H9 (cell line): ENCODE results near the gene BBOF1. TPM values are rescaled to one million over a fixed set of nuclear protein-coding genes. Genes with fewer than 3 reads are reported as not detected.

Source experiments
- DNase-seq: peaks from one replicate; pipeline ENCODE4 v3.0.0-alpha.2; 2017
- H2AFZ ChIP-seq: one replicate; pipeline ENCODE4 v1.6.1; 2013; ENCODE audit warnings: mild to moderate bottlenecking, low read length, control low read depth, moderate library complexity
- H2AK5ac ChIP-seq: 2 replicates; pipeline ENCODE4 v1.6.1; 2013; ENCODE audit warnings: low read length, control low read depth, mixed read lengths; ENCODE audit not compliant: insufficient read length
- H2BK120ac ChIP-seq: one replicate; pipeline ENCODE4 v1.6.1; 2013; ENCODE audit warnings: low read depth, mild to moderate bottlenecking, low read length, control low read depth, inconsistent platforms; ENCODE audit not compliant: poor library complexity, severe bottlenecking
- H2BK12ac ChIP-seq: 2 replicates; pipeline ENCODE4 v1.6.1; 2013; ENCODE audit warnings: low read length, control low read depth, mixed read lengths, low read depth; ENCODE audit not compliant: insufficient read length
- H2BK15ac ChIP-seq: 2 replicates; pipeline ENCODE4 v1.6.1; 2013; ENCODE audit warnings: low read depth, low read length, control low read depth
- H2BK20ac ChIP-seq: one replicate; pipeline ENCODE4 v1.6.1; 2013; ENCODE audit warnings: low read depth, mild to moderate bottlenecking, low read length, control low read depth, inconsistent platforms; ENCODE audit not compliant: poor library complexity, severe bottlenecking
- H2BK5ac ChIP-seq: 2 replicates; pipeline ENCODE4 v1.6.1; 2013; ENCODE audit warnings: low read length, control low read depth, mixed read lengths; ENCODE audit not compliant: insufficient read length
- H3K14ac ChIP-seq: 2 replicates; pipeline ENCODE4 v1.6.1; 2013; ENCODE audit warnings: low read length, control low read depth; ENCODE audit not compliant: insufficient read depth
- H3K18ac ChIP-seq: 2 replicates; pipeline ENCODE4 v1.6.1; 2013; ENCODE audit warnings: low read depth, mild to moderate bottlenecking, mixed read lengths, low read length, control low read depth; ENCODE audit not compliant: insufficient read length
- H3K23ac ChIP-seq: 2 replicates; pipeline ENCODE4 v1.6.1; 2013; ENCODE audit warnings: low read length, control low read depth, mixed read lengths, low read depth; ENCODE audit not compliant: insufficient read length
- H3K23me2 ChIP-seq: 2 replicates; pipeline ENCODE4 v1.6.1; 2013; ENCODE audit warnings: low read depth, mild to moderate bottlenecking, mixed read lengths, low read length, control low read depth; ENCODE audit not compliant: insufficient read length, poor library complexity, severe bottlenecking
- H3K27ac ChIP-seq: 2 replicates; pipeline ENCODE4 v1.5.1; 2013; ENCODE audit warnings: low read length, control low read depth, mixed read lengths, low read depth; ENCODE audit not compliant: insufficient read length
- H3K27me3 ChIP-seq: 2 replicates; pipeline ENCODE4 v1.6.1; 2013; ENCODE audit warnings: low read length, control low read depth, inconsistent platforms; ENCODE audit not compliant: insufficient read depth
- H3K4ac ChIP-seq: 2 replicates; pipeline ENCODE4 v1.6.1; 2013; ENCODE audit warnings: low read depth, mild to moderate bottlenecking, control low read depth, inconsistent platforms, low read length, moderate library complexity
- H3K4me1 ChIP-seq: 2 replicates; pipeline ENCODE4 v1.6.1; 2013; ENCODE audit warnings: low read length, control low read depth, inconsistent platforms; ENCODE audit not compliant: insufficient read depth
- H3K4me2 ChIP-seq: 2 replicates; pipeline ENCODE4 v1.6.1; 2013; ENCODE audit warnings: low read length, control low read depth, mixed read lengths; ENCODE audit not compliant: insufficient read length, insufficient read depth
- H3K56ac ChIP-seq: 2 replicates; pipeline ENCODE4 v1.6.1; 2013; ENCODE audit warnings: low read depth, mild to moderate bottlenecking, mixed read lengths, low read length, control low read depth; ENCODE audit not compliant: insufficient read length
- H3K79me1 ChIP-seq: 2 replicates; pipeline ENCODE4 v1.6.1; 2013; ENCODE audit warnings: low read depth, mild to moderate bottlenecking, moderate library complexity, low read length, control low read depth, inconsistent platforms; ENCODE audit not compliant: insufficient read depth, poor library complexity, severe bottlenecking
- H3K79me2 ChIP-seq: 2 replicates; pipeline ENCODE4 v1.6.1; 2013; ENCODE audit warnings: low read length, control low read depth, inconsistent platforms; ENCODE audit not compliant: insufficient read depth
- H3K9ac ChIP-seq: 2 replicates; pipeline ENCODE4 v1.6.1; 2013; ENCODE audit warnings: low read length, control low read depth, mixed read lengths; ENCODE audit not compliant: insufficient read length; ENCODE audit errors: extremely low read depth
- H3K9me3 ChIP-seq: one replicate; pipeline ENCODE4 v1.6.1; 2013; ENCODE audit warnings: low read depth, low read length, inconsistent platforms; ENCODE audit not compliant: control insufficient read depth
- H3T11ph ChIP-seq: one replicate; pipeline ENCODE4 v1.6.1; 2013; ENCODE audit warnings: mild to moderate bottlenecking, low read length, control low read depth, inconsistent platforms
- H4K20me1 ChIP-seq: one replicate; pipeline ENCODE4 v1.6.1; 2013; ENCODE audit not compliant: control insufficient read depth, insufficient read length, insufficient read depth
- H4K5ac ChIP-seq: 2 replicates; pipeline ENCODE4 v1.6.1; 2013; ENCODE audit warnings: low read depth, mild to moderate bottlenecking, mixed read lengths, low read length, control low read depth; ENCODE audit not compliant: insufficient read length
- H4K8ac ChIP-seq: replicated peaks from 2 replicates; pipeline ENCODE4 v1.6.1; 2013; ENCODE audit warnings: low read length, control low read depth, mixed read lengths, low read depth; ENCODE audit not compliant: insufficient read length
- H4K91ac ChIP-seq: 2 replicates; pipeline ENCODE4 v1.6.1; 2013; ENCODE audit warnings: low read depth, mild to moderate bottlenecking, moderate library complexity, mixed read lengths, low read length, control low read depth; ENCODE audit not compliant: insufficient read length
- H3K27ac Mint-ChIP-seq, 3 experiments: 2 replicates in 2 of 3; 3 replicates in 1 of 3; pipeline ENCODE4 v1.8.0; 2020 to 2021; ENCODE audit warnings: mixed read lengths in 3 of 3, mild to moderate bottlenecking in 1 of 3, moderate library complexity in 1 of 3
- H3K27me3 Mint-ChIP-seq: 2 replicates; pipeline ENCODE4 v1.8.0; 2021; ENCODE audit warnings: low read depth, mild to moderate bottlenecking, moderate library complexity, mixed read lengths
- H3K36me3 Mint-ChIP-seq, 3 experiments: 2 replicates in 2 of 3; 3 replicates in 1 of 3; pipeline ENCODE4 v1.8.0; 2020 to 2021; ENCODE audit warnings: low read depth in 3 of 3, mixed read lengths in 3 of 3; ENCODE audit not compliant: insufficient read depth in 1 of 3
- H3K4me1 Mint-ChIP-seq, 2 experiments: 2 replicates each; pipeline ENCODE4 v1.8.0; 2020; ENCODE audit warnings: mixed read lengths in 2 of 2
- H3K4me3 Mint-ChIP-seq, 2 experiments: 2 replicates in 1 of 2; 3 replicates in 1 of 2; pipeline ENCODE4 v1.8.0; 2020 to 2021; ENCODE audit warnings: mild to moderate bottlenecking in 2 of 2, mixed read lengths in 2 of 2, moderate library complexity in 1 of 2
- H3K9me3 Mint-ChIP-seq, 2 experiments: 2 replicates in 1 of 2; 3 replicates in 1 of 2; pipeline ENCODE4 v1.8.0; 2020; ENCODE audit warnings: mild to moderate bottlenecking in 2 of 2, mixed read lengths in 2 of 2, moderate library complexity in 1 of 2
- WGBS: extraction: QIAGEN DNeasy Blood & Tissue Kit; methylation state at CpG from one replicate; pipeline ENCODE4 v1.1.7; 2013; ENCODE audit warnings: missing lambda C conversion rate, low lambda C conversion rate, mixed read lengths; ENCODE audit not compliant: insufficient read length; ENCODE audit errors: extremely low coverage; 5-methylcytosine and 5-hydroxymethylcytosine counted together
- total RNA-seq: library from RNA; stranded (reverse); gene quantifications from 2 replicates; pipeline ENCODE4 v1.2.1, GENCODE V29; 2021
- TF ChIP-seq, protein P1 (sequence below): fragments of 200-600 bp; sonication (generic); conservative IDR thresholded peaks from 3 replicates; pipeline ENCODE4 v1.8.0; 2021; ENCODE audit warnings: antibody characterized with exemption, mild to moderate bottlenecking

The BBOF1 gene
- total RNA-seq, 1 experiment from 2014 or later: 0.61 TPM

DNA sequence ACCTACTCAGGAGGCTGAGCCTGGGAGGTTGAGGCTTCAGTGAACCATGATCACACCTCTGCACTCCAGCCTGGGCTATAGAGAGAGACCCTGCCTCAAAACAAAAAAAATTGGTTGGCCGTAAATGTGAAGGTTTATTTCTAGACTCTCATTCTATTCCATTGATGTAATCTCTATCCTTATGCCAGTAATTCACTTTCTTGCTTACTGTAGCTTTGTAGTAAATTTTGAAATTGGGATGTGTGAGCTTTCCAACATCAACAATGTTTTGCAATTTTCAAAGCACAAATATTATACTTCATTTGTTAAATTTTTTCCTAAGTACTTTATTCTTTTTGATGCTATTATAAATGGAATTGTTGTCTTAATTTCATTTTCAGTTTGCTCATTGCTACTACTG lies 90.2 kb downstream of the BBOF1 start:
- Histone ChIP-seq H3K23me2 (no peaks in the 10 kb centered on the region), H2BK120ac (no peak overlapping the region), H3K27me3 (no peaks in the 10 kb centered on the region), H4K20me1 (no peaks in the 10 kb centered on the region), H3K14ac (no peak overlapping the region), H3K23ac (no peak overlapping the region), H3K56ac (no peak overlapping the region), H2AFZ (no peak overlapping the region), H4K91ac (no peak overlapping the region), H3K9ac (no peak overlapping the region), H4K8ac (no peak overlapping the region), H3K9me3 (no peaks in the 10 kb centered on the region), H3K18ac (no peak overlapping the region), H3K27ac (no peak overlapping the region), H2BK15ac (no peak overlapping the region), H3K79me2 (no peaks in the 10 kb centered on the region), H3K79me1 (no peaks in the 10 kb centered on the region), H4K5ac (no peak overlapping the region), H2BK20ac (no peak overlapping the region), H3T11ph (no peak overlapping the region), H3K4ac (no peak overlapping the region), H2BK12ac (no peak overlapping the region), H2AK5ac (no peak overlapping the region), H3K4me1 (no peaks in the 10 kb centered on the region), H2BK5ac (no peak overlapping the region), H3K4me2 (no peak overlapping the region)
- H3K9me3 Mint-ChIP-seq: no peaks in the 10 kb centered on the region
- DNase-seq: no peak
- no peaks in the 10 kb centered on the region for H3K4me1 Mint-ChIP-seq
- no peak overlapping the region for H3K4me3 Mint-ChIP-seq
- no CpG with 5 or more reads among the region's 1 CpG for WGBS
- H3K27ac Mint-ChIP-seq: no peak overlapping the region; a peak in 1 of 7 replicates
- TF ChIP-seq, protein P1, sequence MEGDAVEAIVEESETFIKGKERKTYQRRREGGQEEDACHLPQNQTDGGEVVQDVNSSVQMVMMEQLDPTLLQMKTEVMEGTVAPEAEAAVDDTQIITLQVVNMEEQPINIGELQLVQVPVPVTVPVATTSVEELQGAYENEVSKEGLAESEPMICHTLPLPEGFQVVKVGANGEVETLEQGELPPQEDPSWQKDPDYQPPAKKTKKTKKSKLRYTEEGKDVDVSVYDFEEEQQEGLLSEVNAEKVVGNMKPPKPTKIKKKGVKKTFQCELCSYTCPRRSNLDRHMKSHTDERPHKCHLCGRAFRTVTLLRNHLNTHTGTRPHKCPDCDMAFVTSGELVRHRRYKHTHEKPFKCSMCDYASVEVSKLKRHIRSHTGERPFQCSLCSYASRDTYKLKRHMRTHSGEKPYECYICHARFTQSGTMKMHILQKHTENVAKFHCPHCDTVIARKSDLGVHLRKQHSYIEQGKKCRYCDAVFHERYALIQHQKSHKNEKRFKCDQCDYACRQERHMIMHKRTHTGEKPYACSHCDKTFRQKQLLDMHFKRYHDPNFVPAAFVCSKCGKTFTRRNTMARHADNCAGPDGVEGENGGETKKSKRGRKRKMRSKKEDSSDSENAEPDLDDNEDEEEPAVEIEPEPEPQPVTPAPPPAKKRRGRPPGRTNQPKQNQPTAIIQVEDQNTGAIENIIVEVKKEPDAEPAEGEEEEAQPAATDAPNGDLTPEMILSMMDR: no peak
- H3K36me3 Mint-ChIP-seq: peaks cover 11 to 29% (median 23%) of the 10 kb centered on the region in 3 experiments; a peak in 6 of 7 replicates
- H3K27me3 Mint-ChIP-seq: no peaks in the 10 kb centered on the region
